GM21619 (cell line): ENCODE measurements around the gene PAGE1.
"Not testable (repeated sequence)": the region's sequence is repeated elsewhere in the genome, so short reads cannot be mapped to it uniquely, and the experiment has no call there.

Source experiments
- ATAC-seq: cut with Tn5 transposase; IDR thresholded peaks from one replicate; pipeline ENCODE4 v1.9.1; 2021; ENCODE audit not compliant: unreplicated experiment

The PAGE1 gene, protein sequence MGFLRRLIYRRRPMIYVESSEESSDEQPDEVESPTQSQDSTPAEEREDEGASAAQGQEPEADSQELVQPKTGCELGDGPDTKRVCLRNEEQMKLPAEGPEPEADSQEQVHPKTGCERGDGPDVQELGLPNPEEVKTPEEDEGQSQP

DNA sequence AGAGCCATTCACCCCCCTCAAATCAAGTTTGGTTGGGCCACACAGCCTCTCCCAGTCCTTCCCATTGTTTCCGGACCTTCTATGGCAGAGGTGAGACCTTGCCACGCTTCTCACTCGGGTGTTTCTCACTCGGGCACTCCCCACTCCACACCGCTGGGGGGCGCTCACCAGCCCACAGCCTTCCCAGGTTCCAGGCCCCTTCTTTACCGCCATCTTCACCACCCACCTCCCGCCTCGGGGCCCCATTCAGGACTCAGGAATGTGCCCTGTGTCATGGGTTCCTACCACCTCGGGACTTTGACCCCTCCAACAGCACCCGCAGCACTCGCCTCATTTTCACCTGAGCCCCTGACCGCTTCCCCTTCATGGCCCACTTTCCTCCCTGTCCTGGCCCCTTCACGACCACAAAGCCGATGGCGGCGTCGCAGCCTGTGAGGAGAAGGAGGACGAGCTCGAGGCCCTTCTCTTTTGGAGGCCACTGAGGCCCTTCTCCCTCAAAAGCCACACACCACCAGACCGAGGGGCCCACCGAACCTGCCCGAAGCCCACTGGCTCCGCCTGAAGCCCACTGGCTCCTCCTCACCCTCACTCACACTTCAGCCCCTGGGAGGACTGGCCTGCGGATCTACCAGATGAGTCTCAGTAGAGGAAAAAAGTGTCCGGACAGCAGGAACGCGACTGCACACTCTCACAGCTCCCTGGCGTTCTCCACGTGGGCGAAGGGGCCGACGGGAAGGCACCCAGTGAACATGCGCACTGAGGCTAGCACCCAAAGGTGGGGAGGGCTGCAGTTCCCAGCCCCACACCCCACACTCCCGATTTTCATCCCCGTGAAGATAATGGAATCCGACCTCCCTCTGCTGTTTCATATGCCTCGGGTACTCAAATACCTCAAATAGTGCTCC lies at the start of gene PAGE1:
PAGE1 (minus strand) TSS at position 709 of the 905 bp plus-strand sequence. CDS start 1,214 bp downstream, outside the sequence.
- ATAC-seq, result no peak

DNA sequence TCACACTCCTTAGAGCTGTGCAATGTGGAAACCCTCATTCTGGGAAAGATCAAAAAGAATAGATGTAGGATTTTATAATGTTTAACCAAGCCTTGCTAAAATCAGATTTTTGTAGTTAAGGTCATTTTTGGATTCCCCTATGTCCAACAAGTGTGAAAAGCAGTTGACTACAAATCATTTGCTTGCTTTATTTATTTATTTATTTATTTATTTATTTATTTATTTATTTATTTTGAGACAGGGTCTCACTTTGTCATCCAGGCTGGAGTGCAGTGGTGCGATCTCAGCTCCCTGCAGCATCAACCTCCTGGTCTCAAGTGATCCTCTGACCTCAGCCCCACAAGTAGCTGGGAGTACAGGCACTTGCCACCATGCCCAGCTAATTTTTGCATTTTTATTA lies 45.7 kb upstream of the PAGE1 start:
- ATAC-seq, result not testable (repeated sequence)

DNA sequence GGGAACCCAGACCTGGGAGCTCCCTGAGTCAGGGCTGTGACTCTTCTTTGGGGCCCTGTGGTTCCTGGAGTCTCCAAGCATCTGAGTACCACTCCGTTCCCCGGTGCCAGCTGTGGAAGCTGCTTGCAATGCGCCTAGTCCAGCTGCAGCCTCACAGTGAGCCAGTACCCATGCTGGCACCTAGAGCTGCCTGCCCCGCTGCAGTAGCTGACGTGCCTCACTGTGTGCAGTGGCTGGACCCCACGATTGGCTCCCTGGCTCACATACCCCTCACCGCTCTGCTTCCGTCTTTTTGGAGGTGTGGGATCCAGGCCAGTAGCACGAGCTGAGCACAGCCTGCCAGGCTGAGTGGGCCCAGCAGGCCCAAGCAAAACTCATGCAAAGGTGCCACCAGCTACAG lies 32.1 kb upstream of the PAGE1 start:
- ATAC-seq, result no peak

DNA sequence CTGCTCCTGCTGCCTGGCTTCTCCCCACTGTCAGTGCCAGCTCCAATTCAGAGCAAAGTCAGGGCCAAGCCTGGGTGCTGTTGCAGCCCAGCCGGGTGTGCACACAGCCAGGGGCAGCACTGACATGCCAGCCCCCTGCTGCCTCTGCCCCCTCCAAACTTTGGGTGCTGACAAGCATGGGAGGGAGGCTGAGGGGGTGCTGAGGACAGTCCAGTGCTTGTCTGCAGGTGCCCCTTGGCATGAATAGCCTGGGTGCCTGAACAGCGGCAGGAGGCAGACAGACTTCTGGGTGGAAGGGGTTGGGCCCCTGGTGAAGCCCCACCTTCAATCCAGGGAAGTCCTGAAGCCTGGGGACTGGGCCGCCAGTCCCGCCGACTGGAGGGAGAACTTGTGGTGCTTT lies 31.2 kb upstream of the PAGE1 start:
- ATAC-seq, result no peak

DNA sequence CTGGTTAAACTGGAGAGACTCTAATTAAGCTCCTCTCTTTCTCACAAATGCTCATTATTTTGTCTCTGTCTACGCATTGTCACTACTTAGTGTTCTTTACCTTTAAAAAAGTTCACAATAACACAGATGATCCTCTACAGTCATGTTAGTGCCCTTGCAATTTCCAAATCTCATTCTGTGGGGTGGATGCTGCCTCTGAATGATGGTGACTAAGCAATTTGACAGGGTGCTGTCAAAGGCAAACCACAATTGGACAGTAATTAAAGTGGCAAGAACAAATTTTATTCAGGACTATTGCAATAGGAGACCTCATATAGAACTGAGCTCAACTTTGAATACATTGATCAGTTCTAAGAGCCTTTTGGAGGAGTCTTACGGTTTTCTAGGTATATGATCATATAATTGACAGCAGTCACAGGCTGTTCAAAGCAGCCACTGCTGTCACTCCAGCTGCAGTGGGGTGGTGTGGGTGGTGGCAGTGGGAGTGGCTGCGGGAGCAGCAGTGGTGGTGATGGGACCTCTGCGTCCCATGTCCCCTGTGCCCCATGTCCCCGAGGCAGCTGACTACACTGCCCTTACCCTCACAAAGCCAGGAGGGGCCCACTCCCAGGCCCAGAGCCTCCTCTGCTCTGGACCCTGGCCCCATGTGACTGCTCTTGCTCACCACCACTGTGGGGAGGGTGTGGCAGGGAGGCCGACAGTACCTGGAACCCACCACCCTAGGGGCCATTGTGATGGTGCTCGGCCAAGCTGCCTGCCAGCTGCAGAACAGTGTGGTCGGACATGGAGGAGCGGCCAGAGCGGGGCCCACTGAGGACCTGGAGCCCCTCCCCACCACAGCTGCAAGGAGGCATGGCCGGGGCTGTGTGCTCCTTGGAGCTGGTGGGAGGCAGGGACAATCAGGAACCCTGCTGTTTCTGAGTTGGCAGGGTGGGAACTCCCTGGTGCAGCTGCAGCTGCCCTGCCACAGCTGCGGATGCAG lies 30.4 kb upstream of the PAGE1 start:
- ATAC-seq, result no peak

DNA sequence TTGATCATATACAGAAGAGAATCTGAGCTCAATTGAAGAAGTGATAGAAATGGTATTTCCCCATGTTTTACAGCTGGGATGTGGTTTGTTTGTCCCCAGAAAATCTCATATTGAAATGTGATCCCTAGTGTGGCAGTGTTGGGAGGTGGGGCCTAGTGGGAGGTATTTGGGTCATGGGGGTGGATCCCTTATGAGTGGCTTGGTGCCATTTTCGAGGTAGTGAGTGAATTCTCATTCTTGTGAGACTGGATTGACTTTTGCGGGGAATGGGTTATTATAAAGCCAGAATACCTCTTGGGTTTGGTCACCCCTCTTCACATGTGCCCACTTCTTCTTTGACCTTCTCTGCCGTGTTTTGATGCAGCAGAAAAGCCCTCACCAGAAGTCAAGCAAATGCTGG lies 29.6 kb upstream of the PAGE1 start:
- no peak for ATAC-seq

DNA sequence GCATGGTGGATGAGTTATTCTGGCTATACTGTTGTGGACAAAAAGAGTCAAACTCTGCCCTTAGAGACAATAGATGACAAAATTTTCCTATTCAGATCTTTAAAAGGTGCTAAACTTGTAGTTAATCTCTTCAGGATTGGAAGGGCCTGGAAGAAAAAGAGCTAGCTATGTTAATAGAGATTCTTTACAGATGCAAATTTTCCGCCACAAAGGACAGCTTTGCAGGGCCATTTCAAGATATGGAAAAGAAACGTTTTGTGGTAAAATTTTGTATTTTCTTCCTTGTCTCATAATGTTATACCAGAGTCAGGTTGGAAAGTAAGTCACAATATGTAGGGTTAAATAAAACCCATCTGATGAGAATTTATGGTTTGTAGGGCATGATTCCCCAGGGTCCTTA lies 24.3 kb upstream of the PAGE1 start:
- ATAC-seq, result not testable (repeated sequence)

DNA sequence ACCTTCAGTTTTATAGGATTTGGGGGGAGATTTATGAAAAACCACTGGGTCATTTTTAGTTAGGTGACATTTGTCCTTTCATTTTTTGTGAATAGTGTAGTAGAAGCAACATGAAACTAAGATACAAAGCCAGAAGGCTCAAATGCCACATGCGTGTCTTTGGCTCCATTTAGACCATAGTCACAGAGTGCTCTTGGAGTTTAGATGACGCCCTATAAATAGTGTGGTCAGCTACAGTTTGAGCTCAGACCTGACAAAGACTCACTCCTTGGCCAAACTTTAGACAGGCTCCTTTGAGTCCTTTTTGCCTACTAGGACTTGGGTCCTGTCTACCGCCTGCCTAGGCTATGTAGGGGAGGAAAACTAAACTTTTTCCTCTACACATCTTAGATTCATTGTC lies 16.8 kb upstream of the PAGE1 start:
- no peak for ATAC-seq

DNA sequence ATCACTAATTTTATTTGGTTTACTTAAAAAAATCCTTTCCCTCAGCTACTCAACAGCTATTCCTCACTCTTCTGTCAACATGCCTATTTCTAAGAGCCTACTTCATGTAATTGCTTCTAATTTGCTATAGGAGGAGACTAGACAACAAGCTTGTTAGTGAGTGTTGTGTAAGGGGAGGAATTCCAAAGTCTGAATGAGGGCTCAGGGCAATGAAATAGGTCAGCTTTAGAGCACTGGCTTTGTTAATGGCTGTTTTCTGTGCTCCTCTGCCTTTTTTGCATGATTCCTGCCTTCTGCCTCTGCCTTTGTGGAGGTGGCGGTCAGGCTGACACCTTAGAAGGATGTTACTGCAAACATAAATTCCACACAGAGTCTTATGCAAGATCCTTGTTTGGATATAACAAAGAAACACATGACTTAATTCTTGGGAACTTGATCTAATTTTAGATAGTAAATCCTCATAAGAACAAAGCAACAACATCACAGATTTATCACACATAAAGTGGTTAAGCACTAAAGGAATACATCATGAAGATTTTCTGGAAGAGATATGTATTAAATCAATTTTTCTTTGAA lies 15.0 kb upstream of the PAGE1 start:
- no peak for ATAC-seq

DNA sequence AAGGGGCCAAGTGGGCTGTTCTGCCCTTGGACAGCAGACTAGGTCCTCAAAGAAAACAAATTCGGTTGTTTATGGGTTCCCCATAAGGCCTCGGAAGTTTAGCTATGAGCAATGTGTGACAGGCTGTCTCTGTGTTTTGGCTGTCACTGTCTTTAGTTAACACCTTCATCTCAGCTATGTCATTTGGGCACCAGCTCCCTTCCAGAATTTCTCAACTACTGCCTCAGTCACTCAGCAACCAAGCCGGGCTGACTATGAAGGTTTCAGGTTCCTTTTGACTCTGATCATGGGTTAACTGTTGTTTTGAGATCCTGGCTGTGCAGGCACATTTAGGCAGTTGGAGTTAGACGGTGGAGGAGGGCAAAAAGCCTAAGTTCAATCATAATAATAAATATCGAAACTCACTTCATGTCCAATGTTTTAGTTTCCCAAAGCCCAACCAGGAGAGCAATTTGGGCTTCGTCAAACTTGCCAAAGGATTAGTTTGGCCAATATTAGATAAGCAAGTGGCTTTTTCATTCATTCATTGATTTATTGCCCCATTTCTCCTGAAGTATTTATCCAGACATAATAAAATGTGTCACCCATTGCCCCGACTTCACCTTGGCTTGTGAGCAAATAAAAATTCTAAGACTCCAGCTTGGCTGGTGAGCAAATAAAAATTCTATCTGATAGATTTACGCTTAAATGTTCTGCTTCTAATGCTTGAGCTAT lies 9.1 kb upstream of the PAGE1 start:
- no peak for ATAC-seq

DNA sequence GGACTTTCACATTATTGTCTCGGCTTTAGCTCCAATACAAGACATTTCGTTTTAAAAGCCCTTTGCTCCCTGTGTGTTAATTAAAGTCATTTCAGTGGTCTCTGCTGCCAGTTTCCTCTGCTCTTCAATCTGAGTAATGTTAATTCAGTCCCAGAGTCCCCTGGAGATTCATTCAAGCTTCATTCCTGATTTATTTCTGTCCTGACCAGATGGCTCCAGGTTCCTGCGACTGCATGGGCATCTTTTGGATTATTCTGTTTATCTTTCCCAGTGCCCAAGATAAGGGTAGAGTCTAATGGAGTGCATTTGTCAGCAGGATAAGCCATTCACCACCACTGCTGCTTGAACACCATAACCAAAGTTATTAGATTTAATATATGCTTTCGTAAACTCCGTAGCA lies 6.1 kb upstream of the PAGE1 start:
- no peak for ATAC-seq

DNA sequence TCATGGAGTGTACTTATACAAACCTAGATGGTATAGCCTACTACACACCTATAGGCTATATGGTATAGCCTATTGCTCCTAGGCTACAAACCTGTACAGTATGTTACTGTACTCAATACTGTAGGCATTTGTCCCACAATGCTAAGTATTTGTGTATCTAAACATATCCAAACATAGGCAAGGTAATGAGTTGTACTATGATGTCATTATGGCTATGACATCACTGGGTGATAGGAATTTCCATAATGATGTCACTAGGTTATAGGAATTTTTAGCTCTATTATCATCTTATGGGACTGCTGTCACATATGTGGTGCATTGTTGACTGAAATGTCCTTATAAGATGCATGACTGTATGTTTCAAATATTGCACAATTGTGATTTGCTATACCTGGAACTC lies 5.5 kb upstream of the PAGE1 start:
- ATAC-seq, result no peak

DNA sequence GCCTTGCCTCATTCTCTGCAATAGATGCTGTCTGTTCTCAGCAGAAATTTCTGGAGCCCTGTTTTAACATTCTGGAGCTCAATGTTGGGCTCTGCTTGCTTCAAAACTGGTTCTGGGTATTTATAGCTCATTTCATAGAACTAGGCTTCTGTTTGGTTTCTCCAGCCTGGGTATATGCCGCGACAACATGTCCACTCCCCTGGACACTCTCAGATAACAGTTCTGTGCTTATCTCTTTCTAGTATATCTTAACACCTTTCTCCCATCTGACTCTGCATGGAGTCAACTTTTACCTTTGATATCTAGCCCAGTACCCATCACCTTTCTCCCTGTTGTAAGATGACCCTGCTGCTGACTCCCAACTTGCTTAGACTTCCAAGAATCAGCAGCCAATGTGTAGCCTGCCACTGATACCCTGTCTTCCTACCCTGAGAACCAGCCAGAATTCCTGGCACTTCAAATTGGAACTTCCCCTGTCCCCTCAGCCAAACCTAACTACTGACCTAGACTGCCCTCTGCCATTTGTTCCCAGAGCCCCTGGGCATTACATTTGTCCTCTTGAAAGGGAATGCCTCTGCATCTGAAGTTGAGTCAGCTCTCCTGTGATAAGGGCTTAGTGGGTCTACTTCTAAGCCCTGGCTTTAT lies 20.6 kb downstream of the PAGE1 start:
- ATAC-seq, result no peak

DNA sequence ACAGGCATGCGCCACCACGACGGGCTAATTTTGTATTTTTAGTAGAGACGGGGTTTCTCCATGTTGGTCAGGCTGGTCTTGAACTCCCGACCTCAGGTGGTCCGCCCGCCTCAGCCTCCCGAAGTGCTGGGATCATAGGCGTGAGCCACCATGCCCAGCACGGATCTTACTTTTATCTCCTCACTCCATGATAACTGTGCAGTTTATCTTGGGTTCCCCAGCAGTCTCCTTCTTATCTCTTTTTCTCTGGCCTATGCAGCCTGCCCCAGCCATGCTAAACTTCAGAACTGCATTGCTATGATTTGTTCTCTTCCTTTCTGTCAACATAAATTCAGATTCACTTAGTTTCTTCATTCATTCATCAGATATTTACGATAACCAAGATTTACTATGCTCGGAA lies 22.4 kb downstream of the PAGE1 start:
- no peak for ATAC-seq

DNA sequence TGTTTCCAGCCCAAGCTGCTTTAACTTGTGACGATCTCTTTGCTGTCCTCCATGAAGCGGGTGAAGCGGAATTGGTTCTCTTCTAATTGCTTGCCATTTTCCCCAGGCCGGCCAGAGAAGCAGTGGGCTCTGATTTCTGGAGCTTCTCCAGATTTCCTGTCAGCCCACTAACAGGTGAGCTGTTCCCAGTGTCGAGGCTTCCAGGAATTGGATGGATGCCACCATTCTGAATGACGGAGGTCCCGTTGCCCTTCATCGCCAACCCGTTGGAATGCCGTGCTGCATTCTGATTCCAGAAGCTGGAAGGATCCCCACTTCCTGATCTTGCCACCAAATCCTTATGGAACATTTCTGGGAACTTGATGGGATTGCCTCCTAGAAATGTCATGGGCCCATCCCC lies 31.0 kb downstream of the PAGE1 start:
- ATAC-seq, result no peak

DNA sequence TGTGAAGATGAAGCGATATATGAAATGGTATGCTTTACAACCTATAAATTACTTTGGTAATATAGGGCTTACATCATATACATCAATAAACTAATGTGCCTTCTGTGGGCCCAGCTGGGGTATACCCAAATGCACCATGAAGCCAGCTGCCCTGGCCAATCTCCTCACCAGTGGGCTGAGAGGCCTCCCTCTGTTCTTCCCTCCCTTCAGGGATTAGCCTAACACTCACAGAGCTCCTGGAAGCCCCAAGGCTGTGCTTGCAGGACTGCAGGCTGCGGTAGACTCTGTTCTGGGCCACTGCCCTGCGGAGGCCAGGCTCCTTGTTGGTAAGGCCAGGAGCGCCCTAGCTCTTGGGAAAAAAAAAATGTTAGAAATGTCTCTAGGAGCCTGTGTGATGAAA lies 33.9 kb downstream of the PAGE1 start:
- ATAC-seq, result no peak

DNA sequence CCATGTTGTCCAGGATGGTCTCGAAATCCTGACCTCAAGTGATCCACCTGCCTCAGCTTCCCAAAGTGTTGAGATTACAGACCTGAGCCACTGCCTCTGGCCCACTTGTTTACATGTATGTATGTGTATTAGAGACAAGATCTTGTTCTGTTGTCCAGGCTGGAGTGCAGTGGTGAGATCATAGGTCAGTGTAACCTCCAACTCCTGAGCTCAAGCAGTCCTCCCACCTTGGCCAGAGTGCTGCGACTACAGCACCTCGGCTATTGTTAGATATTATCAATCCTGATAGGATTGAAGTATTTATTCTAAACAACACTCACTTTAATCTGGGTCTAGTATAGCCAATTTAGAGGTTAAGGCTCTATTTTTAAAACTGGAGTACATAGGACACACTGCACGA lies 36.0 kb downstream of the PAGE1 start:
- ATAC-seq, result no peak

DNA sequence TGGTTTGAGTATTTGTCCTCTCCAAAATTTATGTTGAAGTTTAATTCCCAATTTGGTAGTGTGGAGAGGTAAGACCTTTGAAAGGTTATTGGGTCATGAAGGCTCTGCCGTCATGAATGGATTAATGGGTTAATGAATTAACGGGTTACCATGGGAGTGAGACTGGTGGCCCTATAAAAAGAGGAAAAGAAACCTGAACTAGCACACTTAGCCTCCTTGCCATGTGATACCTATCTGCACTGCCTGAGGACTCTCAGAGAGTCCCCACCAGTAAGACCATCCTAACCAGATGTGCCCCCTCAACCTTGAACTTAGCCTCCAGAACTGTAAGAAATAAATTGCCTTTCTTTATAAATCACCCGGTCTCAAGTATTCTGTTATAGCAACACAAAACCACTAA lies 39.3 kb downstream of the PAGE1 start:
- ATAC-seq, result peak; percentile 69

DNA sequence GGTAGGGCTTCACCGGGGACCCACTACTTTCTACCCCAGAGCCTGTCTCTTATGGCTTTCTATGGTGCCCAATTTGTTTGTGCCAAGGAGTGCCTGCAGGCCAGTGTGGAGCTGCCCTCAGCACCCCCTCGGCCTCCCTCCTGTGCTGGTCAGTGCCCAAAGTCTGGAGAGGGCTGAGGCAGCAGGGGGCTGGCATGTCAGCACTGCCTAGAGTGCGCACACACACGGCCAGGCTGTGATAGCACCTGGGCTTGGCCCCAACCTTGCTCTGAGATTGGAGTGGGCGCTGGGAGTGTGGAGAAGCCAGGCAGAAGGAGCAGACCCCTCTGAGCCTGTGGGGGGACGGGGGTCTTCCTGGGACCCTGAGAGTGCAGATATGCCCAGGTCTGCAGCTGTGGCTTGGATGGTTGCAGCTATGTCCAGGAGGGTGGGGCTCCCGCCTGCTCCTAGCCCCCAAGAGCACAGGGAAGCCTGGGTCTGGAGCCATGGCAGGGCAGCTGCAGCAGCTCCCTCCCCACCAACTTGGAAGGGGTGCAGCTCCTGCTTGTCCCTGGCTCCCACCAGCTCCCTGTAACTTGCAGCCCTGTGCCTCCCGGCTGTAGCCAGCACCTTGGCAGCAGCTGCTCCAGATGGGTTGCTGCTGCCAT lies 50.7 kb downstream of the PAGE1 start:
- no peak for ATAC-seq
